ENCODE measurements around the gene ITSN1. TPM values are rescaled to one million over a fixed set of nuclear protein-coding genes. Genes with fewer than 3 reads are reported as not detected.
A peak's percentile ranks its signal among the peaks of the same experiment; 100 is the strongest.

ITSN1 gene
- total RNA-seq, 3 donors from 2014 or later, result 39.5 to 113 (median 58.3) TPM

- no peak for DNase-seq (ENCODE audit: low spot score in 2 of 2)
- peak overlapping the region; percentile 2 to 93 for H3K27ac ChIP-seq
Measured at GRCh38 chr21:33644383-33645074, 2.2 kb downstream of the ITSN1 start.

GRCh38 chr21:33645730-33646129, 3.4 kb downstream of the ITSN1 start:
- Histone ChIP-seq H3K27me3 (no peaks in the 10 kb centered on the region), H3K36me3 (no peaks in the 10 kb centered on the region), H3K9me3 (no peaks in the 10 kb centered on the region), H3K27ac (no peak overlapping the region), H3K4me3 (no peak overlapping the region), H3K4me1 (no peaks in the 10 kb centered on the region)
- no peak for DNase-seq (ENCODE audit: low spot score in 2 of 2)
- intact Hi-C loops (cut with DNase I; ENCODE audit: low total_unique reads), result loop anchor here (10.0 kb wide), 1 partner anchor 249 kb away; no protein-coding TSS in a partner anchor
- no peak for TF ChIP-seq CTCF (IDR thresholded peaks at IDR 0.05)
- no peak for TF ChIP-seq POLR2A (IDR thresholded peaks at IDR 0.05)
- TF ChIP-seq POLR2AphosphoS5 (IDR thresholded peaks at IDR 0.05), result no peak

More at GRCh38 chr21:33644383-33645074, 2.2 kb downstream of the ITSN1 start:
- Histone ChIP-seq H3K27me3 (no peaks in the 10 kb centered on the region), H3K4me3 (peak overlapping the region; percentile 88 to 98 (median 94)), H3K4me1 (peaks cover 0 to 3% of the 10 kb centered on the region in 2 donors), H3K36me3 (no peaks in the 10 kb centered on the region), H3K9me3 (no peaks in the 10 kb centered on the region)
- TF ChIP-seq CTCF (IDR thresholded peaks at IDR 0.05) (no peak), POLR2A (IDR thresholded peaks at IDR 0.05) (no peak), POLR2AphosphoS5 (IDR thresholded peaks at IDR 0.05) (no peak)
- intact Hi-C loops (cut with DNase I; ENCODE audit: low total_unique reads), result loop anchor here (10.0 kb wide), 1 partner anchor 250 kb away; no protein-coding TSS in a partner anchor

GRCh38 chr21:33647587-33647986, 5.3 kb downstream of the ITSN1 start:
- no peaks in the 10 kb centered on the region for H3K36me3 ChIP-seq
- no peaks in the 10 kb centered on the region for H3K4me1 ChIP-seq
- TF ChIP-seq POLR2AphosphoS5 (IDR thresholded peaks at IDR 0.05), result no peak
- no peak for TF ChIP-seq CTCF (IDR thresholded peaks at IDR 0.05)
- no peak for TF ChIP-seq POLR2A (IDR thresholded peaks at IDR 0.05)
- H3K27me3 ChIP-seq, result no peaks in the 10 kb centered on the region
- H3K9me3 ChIP-seq, result no peaks in the 10 kb centered on the region
- H3K4me3 ChIP-seq, result no peak overlapping the region
- intact Hi-C loops (cut with DNase I; ENCODE audit: low total_unique reads), result loop anchor here (10.0 kb wide), 1 partner anchor 247 kb away; no protein-coding TSS in a partner anchor
- no peak overlapping the region for H3K27ac ChIP-seq
- no peak for DNase-seq (ENCODE audit: low spot score in 2 of 2)

GRCh38 chr21:33648555-33648954, 6.3 kb downstream of the ITSN1 start:
- TF ChIP-seq CTCF (IDR thresholded peaks at IDR 0.05), result no peak
- no peak for TF ChIP-seq POLR2AphosphoS5 (IDR thresholded peaks at IDR 0.05)
- TF ChIP-seq POLR2A (IDR thresholded peaks at IDR 0.05), result no peak
- H3K27ac ChIP-seq, result no peak overlapping the region
- H3K4me3 ChIP-seq, result no peak overlapping the region
- H3K4me1 ChIP-seq, result no peaks in the 10 kb centered on the region
- H3K9me3 ChIP-seq, result no peaks in the 10 kb centered on the region
- H3K27me3 ChIP-seq, result no peaks in the 10 kb centered on the region
- intact Hi-C loops (cut with DNase I; ENCODE audit: low total_unique reads), result loop anchor here (10.0 kb wide), 1 partner anchor 246 kb away; no protein-coding TSS in a partner anchor
- no peak for DNase-seq (ENCODE audit: low spot score in 2 of 2)
- no peaks in the 10 kb centered on the region for H3K36me3 ChIP-seq

GRCh38 chr21:33650230-33650629, 7.9 kb downstream of the ITSN1 start:
- no peak for DNase-seq (ENCODE audit: low spot score in 2 of 2)
- H3K36me3 ChIP-seq, result no peaks in the 10 kb centered on the region
- H3K9me3 ChIP-seq, result no peaks in the 10 kb centered on the region
- no peaks in the 10 kb centered on the region for H3K4me1 ChIP-seq
- TF ChIP-seq POLR2AphosphoS5 (IDR thresholded peaks at IDR 0.05) (no peak), CTCF (IDR thresholded peaks at IDR 0.05) (no peak)
- no peak overlapping the region for H3K4me3 ChIP-seq
- intact Hi-C loops (cut with DNase I; ENCODE audit: low total_unique reads), result no loop called here
- H3K27ac ChIP-seq, result no peak overlapping the region
- no peaks in the 10 kb centered on the region for H3K27me3 ChIP-seq
